Middle frontal gyrus (tissue), 1 donor: ENCODE measurements around the gene RXFP3.
"Not testable (repeated sequence)": the region's sequence is repeated elsewhere in the genome, so short reads cannot be mapped to it uniquely, and the experiment has no call there.

Experiments used
- DNase-seq: peaks from one replicate; pipeline ENCODE4 v3.0.0-alpha.2; 2015; ENCODE audit warnings: low spot score; ENCODE audit errors: extremely low spot score

The RXFP3 gene

DNA sequence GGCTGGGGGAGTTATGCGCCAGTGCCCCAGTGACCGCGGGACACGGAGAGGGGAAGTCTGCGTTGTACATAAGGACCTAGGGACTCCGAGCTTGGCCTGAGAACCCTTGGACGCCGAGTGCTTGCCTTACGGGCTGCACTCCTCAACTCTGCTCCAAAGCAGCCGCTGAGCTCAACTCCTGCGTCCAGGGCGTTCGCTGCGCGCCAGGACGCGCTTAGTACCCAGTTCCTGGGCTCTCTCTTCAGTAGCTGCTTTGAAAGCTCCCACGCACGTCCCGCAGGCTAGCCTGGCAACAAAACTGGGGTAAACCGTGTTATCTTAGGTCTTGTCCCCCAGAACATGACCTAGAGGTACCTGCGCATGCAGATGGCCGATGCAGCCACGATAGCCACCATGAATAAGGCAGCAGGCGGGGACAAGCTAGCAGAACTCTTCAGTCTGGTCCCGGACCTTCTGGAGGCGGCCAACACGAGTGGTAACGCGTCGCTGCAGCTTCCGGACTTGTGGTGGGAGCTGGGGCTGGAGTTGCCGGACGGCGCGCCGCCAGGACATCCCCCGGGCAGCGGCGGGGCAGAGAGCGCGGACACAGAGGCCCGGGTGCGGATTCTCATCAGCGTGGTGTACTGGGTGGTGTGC is at the start of gene RXFP3:
Gene RXFP3, plus strand, starts transcription at position 6 of the 636 bp plus-strand sequence. Its CDS starts 355 bp downstream, at position 361.
- no peak for DNase-seq

DNA sequence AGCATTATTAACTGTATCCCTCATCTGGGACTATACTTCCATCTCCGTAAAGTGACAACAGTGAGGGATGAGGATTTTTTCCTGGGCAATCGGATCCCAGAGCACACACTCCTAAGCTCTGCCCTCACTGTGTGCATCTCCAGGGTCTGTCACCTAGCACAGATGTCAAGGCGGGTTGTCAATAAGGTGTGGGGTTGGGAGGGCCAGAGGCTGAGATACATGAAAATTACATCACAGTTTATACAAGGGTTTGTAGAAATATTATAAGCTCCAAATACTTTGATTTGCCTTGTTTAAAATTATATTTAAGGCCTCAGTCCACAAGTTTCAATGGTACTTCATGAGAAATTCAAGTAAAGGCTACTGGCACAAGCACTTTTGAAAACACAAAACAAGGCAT is 48.9 kb upstream of the RXFP3 start:
- no peak for DNase-seq

DNA sequence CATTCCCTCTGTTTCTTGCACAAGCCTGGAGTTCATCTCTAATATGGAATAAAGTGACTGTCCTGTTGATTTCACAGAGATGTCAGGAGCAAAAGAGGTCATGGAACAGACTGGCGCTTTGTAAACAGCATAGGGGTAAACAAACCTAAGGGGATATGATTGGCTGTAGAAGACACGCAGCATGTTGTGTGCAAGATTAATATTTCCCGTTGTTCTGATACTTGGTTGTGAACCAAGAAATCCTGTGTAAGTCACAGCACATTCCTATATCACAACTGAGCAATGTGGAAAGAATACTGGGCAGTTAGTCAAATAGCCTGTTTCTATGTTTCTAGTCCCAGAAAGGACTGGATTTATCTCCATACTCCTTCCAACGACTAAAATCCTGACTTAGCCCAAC is 47.6 kb upstream of the RXFP3 start:
- DNase-seq, result no peak

DNA sequence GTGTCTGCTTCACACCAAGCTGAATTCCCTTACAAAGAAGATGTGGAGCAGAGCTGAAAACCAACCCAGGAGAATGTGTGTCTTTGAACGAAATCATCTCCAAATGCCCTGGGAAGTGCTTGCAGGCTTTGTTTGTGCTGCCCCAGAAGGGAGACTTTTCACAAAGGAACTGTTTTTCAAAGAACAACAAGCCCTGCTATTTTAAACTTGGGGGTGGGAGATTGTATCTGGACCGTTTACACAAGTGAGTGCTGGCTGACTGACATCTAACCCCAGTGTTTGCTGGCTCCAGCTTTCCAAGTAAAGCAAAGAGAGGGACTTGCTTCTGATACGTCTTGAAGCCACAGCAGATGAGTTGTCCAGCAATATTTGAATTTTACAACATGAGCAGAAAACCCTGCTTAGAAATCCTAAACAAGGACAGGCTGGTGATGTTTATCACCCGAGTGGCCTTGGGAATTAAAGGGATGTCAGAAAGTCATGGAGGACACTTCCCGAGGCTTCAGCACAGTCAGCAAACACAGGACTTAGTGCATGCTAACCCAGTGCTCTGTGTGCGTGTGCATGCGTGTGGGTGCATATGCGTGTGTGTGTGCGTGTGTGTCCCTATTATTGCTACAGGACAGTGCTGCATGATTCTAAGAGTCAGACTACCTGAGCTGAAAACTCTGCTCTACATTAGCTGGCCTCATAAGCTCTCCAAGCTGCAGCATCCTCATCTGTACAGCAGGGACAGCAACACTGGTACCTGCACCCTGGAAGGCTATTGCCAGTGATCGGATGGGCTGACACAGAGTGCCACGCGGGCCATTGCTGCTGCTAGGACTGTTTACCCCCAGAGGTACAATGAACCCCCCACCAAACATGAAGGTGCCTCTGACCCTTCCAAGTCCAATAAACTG is 45.8 kb upstream of the RXFP3 start:
- DNase-seq, result no peak

- no peak for DNase-seq
Observed at GRCh38 chr5:33891446-33891787, 44.8 kb upstream of the RXFP3 start.

DNA sequence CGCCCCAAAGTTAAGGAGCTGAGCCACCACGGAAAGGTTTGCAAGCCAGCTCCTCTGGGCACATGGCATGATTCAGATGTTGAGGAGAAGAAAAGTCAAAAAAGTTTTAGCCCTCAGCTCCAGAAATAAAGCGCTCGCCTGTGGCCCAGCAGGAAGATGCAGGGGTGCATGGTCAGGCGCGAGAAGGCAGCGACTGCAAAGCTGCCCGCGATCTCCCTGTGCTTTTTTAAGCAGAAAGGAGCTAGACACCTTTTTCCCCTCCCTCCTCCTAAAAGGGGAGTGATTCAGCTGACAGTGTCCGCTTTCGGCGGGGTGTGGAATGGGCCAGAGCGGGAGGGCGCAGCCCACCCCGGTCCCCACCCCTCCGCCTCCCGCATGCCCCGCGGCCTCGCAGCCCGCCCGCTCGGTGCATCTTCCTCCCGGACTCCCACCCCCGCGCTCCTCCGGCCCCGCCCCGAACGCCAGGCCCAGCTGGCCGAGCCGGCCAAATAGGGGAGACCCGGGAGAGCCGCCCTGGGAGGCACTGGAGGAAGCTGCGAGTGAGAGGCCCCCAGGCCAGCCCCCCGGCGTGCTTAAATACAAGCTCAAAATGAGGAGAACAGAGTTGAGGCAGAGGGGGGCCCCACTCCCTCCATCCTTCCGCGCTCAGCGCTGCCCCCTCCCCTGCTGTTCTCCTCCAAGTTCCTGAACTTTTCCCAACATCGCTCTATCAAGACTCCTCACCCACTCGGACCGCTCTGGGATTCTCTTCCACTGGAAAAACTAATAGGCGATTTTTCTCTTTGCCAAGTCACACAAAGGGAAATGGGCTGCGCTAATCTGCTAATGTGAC is 44.2 kb upstream of the RXFP3 start, which contains the start of gene ADAMTS12:
Gene ADAMTS12, minus strand, starts transcription at position 203 of the 832 bp plus-strand sequence. Its CDS starts 134 bp downstream, at position 69.
- no peak for DNase-seq

DNA sequence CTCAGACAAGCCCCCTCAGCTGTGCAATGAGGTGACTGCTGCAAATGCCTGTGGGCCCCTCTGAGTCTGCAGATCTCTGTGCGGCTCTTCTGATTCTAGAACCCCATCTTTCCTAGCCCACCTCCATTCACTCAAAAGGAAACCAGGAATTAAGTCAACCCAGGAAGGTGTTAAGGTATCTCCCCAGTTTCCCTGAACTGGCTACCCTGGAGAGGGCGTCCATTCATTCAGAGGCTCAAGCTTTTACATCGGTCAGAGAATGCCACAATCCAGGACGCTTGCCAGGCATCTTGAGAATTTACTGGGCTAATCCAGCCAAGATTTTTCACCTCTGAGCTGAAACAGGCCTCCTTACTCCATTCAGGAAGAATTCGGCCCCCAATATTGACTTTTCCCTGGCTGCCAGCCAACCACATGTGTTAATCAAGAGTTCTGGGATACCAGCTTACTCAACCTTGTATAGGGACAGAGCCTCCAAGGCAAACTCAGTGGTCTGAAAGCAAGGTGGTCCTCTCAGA is 43.5 kb upstream of the RXFP3 start:
- no peak for DNase-seq

DNA sequence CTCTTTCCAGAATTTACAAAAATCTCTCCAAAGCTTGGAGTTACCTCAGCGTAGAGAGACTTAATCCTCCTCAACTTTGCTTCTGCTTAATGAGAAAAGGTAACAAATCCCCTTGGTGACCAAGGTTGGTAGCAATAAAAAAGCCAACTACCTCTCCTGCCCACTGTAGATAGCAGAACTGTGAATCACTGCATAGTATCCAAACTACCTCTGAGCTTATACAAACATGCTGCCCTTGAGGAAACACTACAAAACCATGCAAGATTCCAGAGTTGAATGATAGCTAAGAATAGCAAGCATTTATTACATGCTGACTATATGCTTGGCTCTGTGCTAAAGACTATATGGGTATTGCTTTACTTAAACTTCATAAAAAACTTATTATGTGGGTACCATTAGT is 41.6 kb upstream of the RXFP3 start:
- no peak for DNase-seq

- DNase-seq, result no peak
Observed at GRCh38 chr5:33901156-33901555, 35.0 kb upstream of the RXFP3 start.

GRCh38 chr5:33903118-33903517 is 33.1 kb upstream of the RXFP3 start:
- DNase-seq, result no peak

DNA sequence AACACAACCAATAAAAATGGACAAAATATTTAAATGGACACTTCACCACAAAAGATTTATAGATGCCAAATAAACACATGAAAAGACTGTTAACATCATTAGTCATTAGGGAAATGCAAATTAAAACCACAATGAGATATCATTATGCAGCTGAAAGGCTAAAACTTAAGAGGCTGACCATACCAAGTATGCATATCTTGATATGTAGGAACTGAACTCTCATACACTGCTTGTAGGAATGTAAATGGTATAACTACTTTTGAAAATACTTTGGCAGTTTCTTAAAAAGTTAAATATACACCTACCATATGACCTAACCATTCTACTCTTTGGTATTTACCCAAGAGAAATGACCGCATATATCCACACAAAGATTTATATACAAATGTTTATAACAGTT is 30.8 kb upstream of the RXFP3 start:
- DNase-seq, result no peak

DNA sequence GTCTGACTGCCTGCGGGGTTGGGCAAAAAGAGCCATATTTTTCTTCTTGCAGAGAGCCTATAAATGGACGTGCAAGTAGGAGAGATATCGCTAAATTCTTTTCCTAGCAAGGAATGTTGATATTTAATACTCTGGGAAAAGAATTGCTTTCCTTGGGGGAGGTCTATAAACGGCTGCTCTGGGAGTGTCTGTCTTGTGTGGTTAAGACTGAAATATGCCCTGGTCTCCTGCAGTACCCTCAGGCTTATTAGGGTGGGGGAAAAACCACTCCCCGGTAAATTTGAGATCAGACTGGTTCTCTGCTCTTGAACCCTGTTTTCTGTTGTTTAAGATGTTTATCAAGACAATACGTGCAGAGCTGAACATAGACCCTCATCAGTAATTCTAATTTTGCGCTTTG is 29.9 kb upstream of the RXFP3 start:
- DNase-seq, result not testable (repeated sequence)

DNA sequence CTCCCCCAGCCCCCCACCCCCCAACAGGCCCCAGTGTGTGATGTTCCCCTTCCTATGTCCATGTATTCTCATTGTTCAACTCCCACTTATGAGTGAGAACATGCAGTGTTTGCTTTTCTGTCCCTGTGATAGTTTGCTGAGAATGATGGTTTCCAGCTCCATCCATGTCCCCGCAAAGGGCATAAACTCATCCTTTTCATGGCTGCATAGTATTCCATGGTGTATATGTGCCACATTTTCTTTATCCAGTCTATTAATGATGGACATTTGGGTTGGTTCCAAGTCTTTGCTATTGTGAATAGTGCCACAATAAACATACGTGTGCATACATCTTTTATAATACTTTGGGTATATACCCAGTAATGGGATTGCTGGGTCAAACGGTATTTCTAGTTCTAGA is 21.3 kb upstream of the RXFP3 start:
- DNase-seq, result not testable (repeated sequence)

GRCh38 chr5:33921002-33921401 is 15.2 kb upstream of the RXFP3 start:
- no peak for DNase-seq

- DNase-seq, result no peak
Observed at GRCh38 chr5:33925278-33925677, 10.9 kb upstream of the RXFP3 start.

DNA sequence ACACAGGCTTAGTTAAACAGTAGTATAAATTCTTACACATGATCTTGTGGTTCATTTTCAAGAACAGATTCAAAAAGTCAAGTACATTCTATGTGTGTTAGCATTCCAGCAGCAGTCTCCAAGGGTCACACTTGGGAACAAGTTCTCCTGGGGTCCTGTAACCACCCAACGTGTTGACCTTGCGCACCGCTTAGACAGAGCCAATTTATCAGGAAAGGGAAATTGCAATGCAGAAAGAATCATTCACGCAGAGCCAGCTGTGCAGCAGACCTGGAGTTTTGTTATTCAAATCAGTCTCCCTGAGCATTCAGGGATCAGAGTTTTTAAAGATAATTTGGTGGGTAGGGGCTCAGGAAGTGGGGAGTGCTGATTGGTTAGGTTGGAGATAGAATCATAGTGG is 8.5 kb upstream of the RXFP3 start:
- DNase-seq, result no peak

- no peak for DNase-seq
Observed at GRCh38 chr5:33928283-33928682, 7.9 kb upstream of the RXFP3 start.

GRCh38 chr5:33929925-33930690 is 6.1 kb upstream of the RXFP3 start:
- DNase-seq, result no peak

GRCh38 chr5:33931136-33931535 is 5.0 kb upstream of the RXFP3 start:
- no peak for DNase-seq

- no peak for DNase-seq
Observed at GRCh38 chr5:33933723-33934169, 2.4 kb upstream of the RXFP3 start.

- no peak for DNase-seq
Observed at GRCh38 chr5:33934176-33934575, 2.0 kb upstream of the RXFP3 start.
